ENCODE measurements around the gene HOXC13. TPM values are rescaled to one million over a fixed set of nuclear protein-coding genes. Genes with fewer than 3 reads are reported as not detected.

Gene HOXC13
- polyA plus RNA-seq, 3 donors = 0.11 TPM; not detected in 2

DNA sequence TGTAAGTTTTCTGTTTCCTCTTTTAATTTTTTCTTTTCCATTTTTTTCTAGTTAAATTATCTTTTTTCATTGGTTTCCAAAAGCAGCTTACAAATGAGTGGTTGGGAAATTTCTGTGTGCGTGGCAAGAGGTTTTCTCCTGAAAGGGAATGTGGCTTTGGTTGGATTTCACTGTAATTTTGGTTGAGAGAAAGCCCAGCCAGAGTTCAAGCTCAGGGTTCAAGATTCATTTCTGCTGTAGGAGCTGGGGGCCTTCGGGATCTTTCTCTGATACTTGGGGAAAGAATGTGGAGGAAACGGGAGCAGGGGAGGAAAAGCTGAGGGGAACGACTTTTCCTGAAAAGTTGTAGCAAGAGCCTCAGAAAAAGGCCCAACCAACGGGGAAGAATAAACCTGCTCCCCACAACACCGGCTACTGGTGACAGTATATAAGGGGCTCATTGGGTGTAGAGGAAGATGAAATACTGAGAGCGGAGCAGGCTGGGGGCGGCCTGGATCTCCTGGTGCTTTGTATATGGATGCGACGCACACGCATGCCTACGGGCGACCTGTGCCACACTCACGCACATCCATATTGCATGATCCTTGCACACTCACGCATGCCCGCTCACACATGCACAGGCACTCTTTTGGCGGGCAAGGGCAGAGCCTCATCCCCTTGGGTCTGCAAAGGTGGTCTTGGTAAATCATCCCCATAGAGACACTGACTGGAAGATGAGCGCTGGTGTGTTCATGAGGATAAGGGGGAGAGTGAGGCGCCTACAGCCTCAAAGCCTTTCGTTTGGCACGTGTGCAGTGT lies 48.3 kb downstream of the HOXC13 start:
- DNase-seq (ENCODE audit: extremely low read depth in 1 of 11, low read depth in 9 of 11, low spot score in 4 of 11) = no peak

DNA sequence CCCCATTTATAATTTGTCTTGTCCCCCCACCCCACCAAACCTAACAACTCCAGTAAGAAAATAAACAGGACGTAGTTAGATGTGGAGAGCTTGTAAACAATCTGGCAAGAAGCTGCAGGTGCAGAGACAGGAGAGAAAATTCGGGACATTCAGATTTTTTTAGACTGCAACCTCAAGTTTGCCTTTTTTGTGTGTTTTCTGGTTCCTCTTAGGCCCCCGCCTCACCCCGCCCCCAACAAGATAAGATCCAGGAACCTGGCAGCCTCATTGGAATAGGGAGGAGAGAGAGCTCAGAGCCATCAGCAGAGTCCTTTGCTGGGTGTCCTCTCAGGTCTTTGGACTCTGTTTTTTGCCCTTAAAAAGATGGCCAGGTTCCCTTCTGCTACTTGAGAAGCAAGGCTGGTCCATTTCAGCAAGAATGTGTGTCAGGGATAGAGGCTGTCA lies 49.2 kb downstream of the HOXC13 start:
- DNase-seq (ENCODE audit: extremely low read depth in 1 of 11, low read depth in 9 of 11, low spot score in 4 of 11) = no peak

DNA sequence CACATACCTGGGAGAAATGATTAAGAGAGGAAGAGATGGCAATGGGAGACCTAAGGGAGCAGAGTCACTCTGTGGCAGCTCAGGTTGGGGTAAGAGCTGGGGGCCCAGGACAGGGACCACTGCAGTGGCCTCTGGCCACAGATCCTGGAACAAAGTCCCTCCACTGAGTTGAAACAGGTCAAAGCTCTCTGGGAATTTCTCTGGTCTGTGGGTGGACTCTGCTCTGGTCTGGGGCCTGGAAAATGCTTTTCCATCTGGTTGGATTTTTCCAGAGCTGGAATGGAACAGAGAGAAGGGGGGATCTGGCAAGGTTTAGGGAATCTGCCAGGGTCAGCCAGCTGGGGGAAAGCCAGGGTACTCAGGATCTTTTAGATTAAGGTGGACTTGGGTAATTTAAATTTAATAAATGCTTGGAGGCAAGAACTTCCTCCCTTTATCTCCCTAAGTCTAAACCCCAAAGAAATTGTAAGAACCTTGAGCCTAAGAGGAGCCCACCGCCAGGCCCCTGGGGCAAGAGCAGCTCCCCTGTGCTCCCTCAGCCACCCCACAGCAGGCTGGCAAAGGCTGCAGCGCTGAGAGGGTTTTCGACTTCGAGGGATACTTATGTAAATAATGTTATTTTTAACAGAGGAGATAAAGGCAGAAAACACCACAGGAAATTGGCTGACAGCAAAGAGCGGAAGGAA lies 50.1 kb downstream of the HOXC13 start:
- no peak for DNase-seq (ENCODE audit: extremely low read depth in 1 of 11, low read depth in 9 of 11, low spot score in 4 of 11)

DNA sequence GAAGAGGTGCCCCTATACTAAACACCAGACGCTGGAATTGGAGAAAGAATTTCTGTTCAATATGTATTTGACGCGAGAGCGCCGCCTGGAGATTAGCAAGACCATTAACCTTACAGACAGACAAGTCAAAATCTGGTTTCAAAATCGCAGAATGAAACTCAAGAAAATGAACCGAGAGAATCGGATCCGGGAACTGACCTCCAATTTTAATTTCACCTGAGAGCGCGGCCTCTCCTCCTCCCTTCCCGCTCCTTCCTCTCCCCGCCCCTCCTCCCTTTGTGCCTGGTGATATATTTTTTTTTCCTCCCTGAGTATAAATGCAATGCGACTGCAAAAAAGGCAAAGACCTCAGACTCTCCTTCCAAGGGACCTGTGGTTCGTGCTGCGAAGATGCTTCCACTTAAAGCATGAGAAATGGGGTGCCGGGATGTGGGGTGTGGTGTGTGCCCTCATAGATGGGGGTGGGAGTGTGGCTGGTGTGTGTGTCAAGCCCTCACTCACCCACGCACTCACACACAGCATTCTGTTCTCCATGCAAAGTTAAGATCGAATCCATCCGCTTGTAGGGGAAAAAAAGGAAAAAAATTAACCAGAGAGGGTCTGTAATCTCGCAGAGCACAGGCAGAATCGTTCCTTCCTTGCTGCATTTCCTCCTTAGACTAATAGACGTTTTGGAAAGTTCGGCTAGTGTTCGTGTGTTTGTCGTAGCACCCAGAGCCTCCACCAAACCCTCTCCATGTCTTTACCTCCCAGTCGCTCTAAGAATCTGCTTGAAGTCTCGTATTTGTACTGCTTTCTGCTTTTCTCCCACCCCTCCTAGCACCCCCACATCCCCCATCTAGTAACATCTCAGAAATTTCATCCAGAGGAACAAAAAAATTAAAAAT lies 50.8 kb downstream of the HOXC13 start:
- no peak for DNase-seq (ENCODE audit: extremely low read depth in 1 of 11, low read depth in 9 of 11, low spot score in 4 of 11)

DNA sequence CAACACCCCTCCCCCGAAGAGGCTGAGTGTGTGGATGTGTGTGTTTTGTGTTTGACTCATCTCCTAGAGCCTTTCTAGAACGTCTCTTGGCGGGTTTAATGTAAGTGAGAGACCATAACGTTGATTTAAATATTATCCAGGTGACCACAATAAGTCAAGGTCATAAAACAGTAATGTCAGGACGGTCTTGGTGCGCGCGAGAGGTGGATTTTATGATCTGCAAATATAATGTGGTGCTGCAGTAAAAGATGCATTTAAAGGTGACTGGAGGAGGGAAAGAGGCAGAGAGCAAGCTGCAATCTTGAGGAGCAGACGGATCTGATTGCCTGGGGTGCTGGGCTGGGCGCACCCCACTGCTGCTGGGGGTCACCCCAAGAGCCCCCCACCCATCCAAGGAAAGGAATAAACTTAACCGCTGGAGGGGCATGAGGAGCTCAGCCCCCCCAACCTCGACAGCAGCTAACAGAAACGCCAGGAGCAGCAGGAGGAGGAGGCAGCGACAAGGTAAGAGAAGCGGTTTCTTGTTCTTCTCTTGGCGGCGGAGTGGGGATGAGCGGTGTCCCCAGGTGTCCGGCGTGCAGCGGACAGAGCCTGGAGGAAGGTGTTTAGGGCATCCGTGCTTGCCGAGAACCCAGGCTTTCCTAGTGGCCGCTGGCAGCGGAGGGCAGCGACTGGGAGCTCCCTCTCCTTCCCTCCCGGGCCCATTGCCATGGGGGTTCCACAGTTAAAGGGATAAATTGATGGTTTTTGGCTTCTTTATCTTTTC lies 51.9 kb downstream of the HOXC13 start:
- DNase-seq (ENCODE audit: extremely low read depth in 1 of 11, low read depth in 9 of 11, low spot score in 4 of 11) = no peak

DNA sequence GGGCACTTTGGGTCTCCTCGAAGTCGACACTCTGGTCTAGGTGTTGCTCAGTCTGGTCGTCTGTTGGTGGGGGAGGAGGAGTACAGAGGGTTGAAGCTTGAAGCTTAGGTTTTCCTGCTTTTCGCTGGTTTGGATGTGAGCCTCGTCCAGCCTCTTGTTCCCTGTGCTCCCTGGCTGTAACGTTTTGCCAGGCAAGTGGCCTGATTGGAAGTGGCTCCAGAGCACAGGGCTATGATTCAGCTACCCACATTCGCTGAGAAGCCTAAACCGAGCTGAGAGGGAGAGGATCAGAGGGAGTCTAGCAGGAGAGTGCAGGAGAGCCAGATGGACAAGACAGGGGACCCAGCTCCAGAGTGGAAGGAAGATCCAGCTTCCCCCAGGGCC lies 52.4 kb downstream of the HOXC13 start:
- no peak for DNase-seq (ENCODE audit: extremely low read depth in 1 of 11, low read depth in 9 of 11, low spot score in 4 of 11)

DNA sequence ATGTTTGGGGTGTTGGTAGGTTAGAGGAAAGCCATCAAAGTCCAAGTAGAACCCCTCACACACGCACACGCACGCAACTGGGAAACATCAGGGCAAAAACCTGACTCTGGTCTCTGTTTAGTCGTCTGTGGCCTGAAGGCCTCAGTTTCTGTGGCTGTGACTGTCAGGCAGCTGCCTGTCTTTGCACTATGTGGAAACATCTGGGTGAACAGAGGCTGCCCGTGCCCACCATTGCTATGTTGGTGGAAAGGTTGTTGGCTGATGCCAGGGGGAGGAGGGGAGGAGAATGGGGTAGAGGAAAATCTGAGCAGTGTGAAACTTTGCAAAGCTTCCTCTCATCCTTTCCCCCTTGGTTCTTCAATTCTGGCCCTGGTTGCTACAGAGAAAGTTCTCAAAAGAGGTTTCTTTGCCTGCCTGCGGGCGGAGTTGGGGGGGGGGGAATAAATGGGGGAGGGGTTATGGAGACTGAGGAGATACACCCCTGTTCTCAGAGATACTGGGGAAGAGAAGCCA lies 53.8 kb downstream of the HOXC13 start:
- no peak for DNase-seq (ENCODE audit: extremely low read depth in 1 of 11, low read depth in 9 of 11, low spot score in 4 of 11)

DNA sequence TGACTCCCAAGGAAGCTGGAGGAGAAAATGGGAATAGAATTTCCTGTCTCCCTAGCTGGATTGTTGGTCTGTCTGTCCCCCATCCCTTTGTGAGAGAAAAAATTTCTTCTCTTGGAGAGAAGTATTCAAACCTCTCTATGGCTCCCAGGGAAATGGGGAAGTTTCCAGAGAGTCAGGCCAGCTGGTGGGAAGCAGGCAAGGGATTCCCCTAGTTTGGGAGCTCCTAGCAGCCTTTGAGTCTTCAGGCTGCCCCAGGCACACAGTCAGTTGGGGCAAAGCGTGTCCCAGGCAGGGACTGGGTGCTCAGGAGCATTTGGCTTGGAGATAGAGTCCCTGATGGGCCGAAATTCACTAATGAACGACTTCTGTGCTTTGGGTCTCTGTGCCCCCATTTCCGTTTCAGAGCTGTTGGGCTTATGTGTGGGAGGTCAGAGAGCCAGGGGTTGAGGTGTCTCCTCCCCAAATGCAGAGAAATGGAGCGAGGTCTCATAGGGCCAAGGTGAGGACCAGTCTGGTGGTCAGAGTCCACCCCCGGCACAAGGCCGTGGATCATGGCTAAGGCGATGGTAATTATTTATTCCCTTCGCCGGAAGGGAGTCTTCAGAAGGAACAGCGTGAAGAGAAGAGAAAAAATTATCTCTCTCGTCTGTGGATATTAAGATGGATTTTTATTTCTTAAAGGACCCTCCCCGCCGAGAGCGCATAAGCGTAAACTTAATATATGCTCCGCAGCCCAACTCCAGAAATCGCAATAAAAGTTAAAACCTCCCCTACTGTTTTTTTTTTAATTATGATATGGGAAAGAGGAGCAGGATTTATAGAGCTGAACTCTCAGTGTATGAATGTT lies 54.8 kb downstream of the HOXC13 start:
- DNase-seq (ENCODE audit: extremely low read depth in 1 of 11, low read depth in 9 of 11, low spot score in 4 of 11) = no peak

DNA sequence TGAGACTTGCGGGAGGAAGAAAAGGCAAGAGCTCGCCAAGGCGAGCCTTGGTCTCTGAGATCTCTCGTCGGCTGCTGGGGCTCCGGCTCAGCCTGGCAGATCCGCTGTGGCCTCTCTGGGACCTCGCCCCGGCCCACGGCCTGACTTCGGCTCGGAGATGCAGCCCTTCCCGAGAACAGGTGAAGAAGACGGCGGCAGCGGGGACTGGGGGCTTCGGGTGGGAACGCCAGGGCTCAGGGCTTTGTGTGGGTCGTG lies 55.3 kb downstream of the HOXC13 start:
- DNase-seq (ENCODE audit: extremely low read depth in 1 of 11, low read depth in 9 of 11, low spot score in 4 of 11) = no peak

DNA sequence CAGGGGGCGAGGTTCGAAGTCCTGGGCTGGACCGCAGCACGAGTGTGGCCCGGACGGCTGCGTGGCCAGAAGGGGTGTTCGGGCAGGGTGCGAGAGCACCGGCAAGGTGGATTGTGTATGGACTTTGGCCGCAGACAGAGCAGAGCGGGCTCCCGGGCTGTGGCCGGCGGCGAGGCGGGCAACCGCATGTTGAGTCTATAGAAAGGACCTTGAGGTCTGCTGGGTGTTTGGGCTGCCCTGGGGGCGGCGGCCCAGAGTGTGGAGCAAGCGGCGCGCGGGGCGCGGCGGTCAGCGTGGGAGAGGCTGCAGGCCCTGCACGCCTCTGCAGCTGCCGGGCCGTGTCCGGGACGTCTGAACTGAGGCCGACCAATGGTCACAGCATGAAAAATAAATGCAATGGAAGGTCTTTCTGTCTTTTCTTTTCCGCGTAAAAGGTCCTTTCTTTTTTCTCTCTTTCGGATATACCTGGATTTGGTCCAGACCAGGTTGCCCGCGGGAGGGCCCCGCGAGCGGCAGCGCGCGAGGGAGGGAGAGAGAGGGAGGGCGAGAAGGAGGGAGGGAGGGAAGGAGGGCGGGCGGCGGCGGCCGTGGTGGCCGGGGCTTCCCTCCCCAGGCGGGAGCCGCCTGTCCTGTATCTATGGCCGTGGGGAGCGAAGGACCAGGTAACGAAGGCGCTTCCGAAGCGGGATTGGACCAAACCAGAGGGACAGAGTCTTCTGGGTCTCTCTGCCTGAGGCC lies 55.8 kb downstream of the HOXC13 start:
- DNase-seq (ENCODE audit: extremely low read depth in 1 of 11, low read depth in 9 of 11, low spot score in 4 of 11) = no peak

DNA sequence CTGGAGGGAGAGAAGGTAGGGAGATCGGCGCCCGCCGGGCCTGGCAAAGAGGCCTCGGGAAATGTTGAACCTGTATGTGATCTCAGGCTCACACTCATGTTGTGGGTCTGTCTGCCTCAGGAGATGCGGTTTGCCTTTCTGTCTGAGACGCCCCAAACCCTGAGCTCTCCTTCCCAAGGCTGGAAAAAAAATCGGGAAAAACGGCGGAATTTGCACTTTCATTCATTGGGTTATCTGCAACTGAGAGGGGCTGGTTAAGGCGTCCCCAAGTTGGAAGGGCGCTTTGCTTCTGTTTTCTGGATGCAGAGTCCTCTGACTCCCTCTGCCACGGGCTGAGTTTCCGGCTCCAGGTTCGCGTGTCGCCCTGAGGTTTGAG lies 56.4 kb downstream of the HOXC13 start:
- no peak for DNase-seq (ENCODE audit: extremely low read depth in 1 of 11, low read depth in 9 of 11, low spot score in 4 of 11)

DNA sequence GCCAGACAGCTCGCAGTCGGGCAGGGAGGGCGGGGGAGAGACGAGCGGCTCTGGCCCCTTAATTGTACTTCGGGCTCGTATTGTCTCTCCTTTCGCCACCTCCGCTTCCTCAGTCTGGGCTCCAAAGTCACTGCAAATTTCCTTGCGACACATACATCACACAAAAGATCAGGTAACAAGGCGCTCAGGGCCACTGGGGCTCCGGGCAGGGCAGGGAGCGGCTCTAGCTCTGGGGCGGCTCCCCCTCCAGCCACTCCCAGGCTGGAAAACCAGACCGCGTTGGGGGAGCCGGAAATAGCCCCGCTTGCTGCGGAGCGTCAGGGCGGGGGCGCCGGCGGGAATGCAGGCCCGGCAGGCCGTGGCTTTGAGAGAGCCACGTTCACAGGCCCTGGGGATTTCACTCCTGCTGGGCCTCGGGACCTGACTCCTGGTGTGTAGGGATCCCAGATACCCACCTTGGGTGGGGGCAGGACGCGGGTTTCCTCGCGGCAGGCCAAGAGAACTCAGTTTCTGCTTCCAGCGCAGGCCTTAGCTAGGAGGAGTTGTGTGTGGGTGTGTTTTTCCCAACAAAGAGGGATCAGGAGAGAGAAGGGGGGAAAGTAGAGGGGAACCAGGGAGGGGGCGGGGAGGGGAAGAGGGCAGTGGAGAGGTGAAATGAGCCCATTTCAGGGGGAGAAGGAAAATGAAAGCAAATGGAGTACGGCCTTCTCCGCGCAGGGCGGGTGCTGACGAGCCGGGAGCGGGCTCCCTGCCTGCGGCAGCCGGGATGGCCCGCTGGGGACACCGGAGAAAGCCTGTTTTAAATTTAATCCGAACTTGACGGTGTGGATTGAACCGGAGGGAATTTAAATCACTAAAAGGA lies 57.0 kb downstream of the HOXC13 start:
- DNase-seq (ENCODE audit: extremely low read depth in 1 of 11, low read depth in 9 of 11, low spot score in 4 of 11) = no peak

Other genes starting within 250 kb of the HOXC13 start
- 100 to 1,000 TPM; 118 to 141 (median 120) TPM for gene CALCOCO1, start 211.4 kb upstream of the HOXC13 start, polyA plus RNA-seq (ENCODE audit: insufficient read length in 3 of 3)
- gene CISTR, start 186.9 kb upstream of the HOXC13 start, polyA plus RNA-seq (ENCODE audit: insufficient read length in 3 of 3) = under 1 TPM in 1 of 3 donors, not detected in 2; 0.35 TPM
- gene HOXC12, start 16.1 kb downstream of the HOXC13 start, polyA plus RNA-seq (ENCODE audit: insufficient read length in 3 of 3) = not detected
- gene HOXC11, start 34.3 kb downstream of the HOXC13 start, polyA plus RNA-seq (ENCODE audit: insufficient read length in 3 of 3) = 1 to 10 TPM; 1.8 to 5.7 (median 3.2) TPM
- gene HOTAIR, start 36.1 kb downstream of the HOXC13 start, polyA plus RNA-seq (ENCODE audit: insufficient read length in 3 of 3) = 1 to 10 TPM; 1.6 to 4.3 (median 3.0) TPM
- gene HOXC10, start 46.3 kb downstream of the HOXC13 start, polyA plus RNA-seq (ENCODE audit: insufficient read length in 3 of 3) = 10 to 100 TPM; 65.1 to 76.9 (median 65.1) TPM
- gene HOXC9, start 61.3 kb downstream of the HOXC13 start, polyA plus RNA-seq (ENCODE audit: insufficient read length in 3 of 3) = 10 to 100 TPM; 25.5 to 34.1 (median 26.5) TPM
- 10 to 100 TPM in 2 of 3 donors, 1 to 10 TPM in 1; 9.9 to 13.1 (median 11.4) TPM for gene HOXC8, start 70.2 kb downstream of the HOXC13 start, polyA plus RNA-seq (ENCODE audit: insufficient read length in 3 of 3)
- gene HOXC6, start 89.6 kb downstream of the HOXC13 start, polyA plus RNA-seq (ENCODE audit: insufficient read length in 3 of 3) = 10 to 100 TPM; 31.7 to 44.4 (median 36.6) TPM
- 1 to 10 TPM; 2.0 to 4.3 (median 2.3) TPM for gene HOXC5, start 94.2 kb downstream of the HOXC13 start, polyA plus RNA-seq (ENCODE audit: insufficient read length in 3 of 3)
- gene HOXC4, start 115.0 kb downstream of the HOXC13 start, polyA plus RNA-seq (ENCODE audit: insufficient read length in 3 of 3) = 10 to 100 TPM; 53.9 to 76.1 (median 59.0) TPM

Data from renal cortex interstitium (tissue), 11 donors.